Measurements from ENCODE around the gene NAA10. TPM values are rescaled to one million over a fixed set of nuclear protein-coding genes. Genes with fewer than 3 reads are reported as not detected.

The NAA10 gene
- total and polyA plus RNA-seq, 2 of the 13 experiments (the other 11 are each of a cell fraction or from before 2014, with no cell fraction given), result 49.2 to 51.7 TPM

DNA sequence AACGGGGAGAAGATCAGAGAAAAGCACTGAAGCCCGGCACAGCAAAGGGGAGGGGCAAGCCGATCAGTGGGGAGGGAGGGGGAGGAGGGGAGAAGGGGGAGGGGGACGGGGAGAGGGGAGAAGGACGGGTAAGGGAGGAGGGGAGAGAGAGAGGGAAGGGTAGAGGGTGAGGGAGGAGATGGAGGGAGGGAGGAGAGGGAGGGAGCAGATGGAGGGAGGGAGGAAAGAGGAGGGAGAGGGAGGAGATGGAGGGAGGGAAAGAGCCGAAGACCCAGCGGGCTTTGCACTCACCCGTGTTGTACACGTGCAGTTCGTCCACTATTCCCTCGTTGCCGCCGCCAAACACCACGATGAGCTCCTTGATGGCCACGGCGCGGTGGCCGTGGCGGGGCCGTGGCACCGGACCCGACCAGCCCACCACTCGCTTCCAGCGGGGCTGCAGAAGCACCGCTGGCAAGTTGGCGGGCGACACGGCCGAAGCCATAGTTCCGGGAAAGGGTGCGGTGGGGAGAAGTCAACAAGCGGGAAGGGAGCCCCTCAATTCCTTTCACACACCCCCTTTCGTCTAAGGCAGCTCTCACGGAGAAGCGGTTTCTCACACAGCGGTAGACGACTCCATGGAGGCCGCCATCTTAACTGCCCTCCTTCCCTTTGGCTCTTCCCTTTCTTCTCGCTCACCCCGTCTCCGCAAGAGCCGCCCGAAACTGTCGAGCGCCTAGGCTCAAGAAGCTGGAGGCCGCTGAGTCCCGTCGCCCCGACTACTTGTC, 35.7 kb upstream of the NAA10 start (continued):
- TF ChIP-seq, protein P1, sequence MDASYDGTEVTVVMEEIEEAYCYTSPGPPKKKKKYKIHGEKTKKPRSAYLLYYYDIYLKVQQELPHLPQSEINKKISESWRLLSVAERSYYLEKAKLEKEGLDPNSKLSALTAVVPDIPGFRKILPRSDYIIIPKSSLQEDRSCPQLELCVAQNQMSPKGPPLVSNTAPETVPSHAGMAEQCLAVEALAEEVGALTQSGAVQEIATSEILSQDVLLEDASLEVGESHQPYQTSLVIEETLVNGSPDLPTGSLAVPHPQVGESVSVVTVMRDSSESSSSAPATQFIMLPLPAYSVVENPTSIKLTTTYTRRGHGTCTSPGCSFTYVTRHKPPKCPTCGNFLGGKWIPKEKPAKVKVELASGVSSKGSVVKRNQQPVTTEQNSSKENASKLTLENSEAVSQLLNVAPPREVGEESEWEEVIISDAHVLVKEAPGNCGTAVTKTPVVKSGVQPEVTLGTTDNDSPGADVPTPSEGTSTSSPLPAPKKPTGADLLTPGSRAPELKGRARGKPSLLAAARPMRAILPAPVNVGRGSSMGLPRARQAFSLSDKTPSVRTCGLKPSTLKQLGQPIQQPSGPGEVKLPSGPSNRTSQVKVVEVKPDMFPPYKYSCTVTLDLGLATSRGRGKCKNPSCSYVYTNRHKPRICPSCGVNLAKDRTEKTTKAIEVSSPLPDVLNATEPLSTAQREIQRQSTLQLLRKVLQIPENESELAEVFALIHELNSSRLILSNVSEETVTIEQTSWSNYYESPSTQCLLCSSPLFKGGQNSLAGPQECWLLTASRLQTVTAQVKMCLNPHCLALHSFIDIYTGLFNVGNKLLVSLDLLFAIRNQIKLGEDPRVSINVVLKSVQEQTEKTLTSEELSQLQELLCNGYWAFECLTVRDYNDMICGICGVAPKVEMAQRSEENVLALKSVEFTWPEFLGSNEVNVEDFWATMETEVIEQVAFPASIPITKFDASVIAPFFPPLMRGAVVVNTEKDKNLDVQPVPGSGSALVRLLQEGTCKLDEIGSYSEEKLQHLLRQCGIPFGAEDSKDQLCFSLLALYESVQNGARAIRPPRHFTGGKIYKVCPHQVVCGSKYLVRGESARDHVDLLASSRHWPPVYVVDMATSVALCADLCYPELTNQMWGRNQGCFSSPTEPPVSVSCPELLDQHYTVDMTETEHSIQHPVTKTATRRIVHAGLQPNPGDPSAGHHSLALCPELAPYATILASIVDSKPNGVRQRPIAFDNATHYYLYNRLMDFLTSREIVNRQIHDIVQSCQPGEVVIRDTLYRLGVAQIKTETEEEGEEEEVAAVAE (CRISPR knock-in tag; IDR thresholded peaks at IDR 0.05; ENCODE audit: borderline replicate concordance), result 0 out of 2 replicates have a peak, but pooled peaks have one; percentile 17
- TF ChIP-seq AGO2 (optimal IDR thresholded peaks at IDR 0.05; ENCODE audit: low read depth, low read length), result peak; percentile 12
- peak; percentile 55; the same call in 1 of the 2 replicates for TF ChIP-seq MAZ (IDR thresholded peaks at IDR 0.05; ENCODE audit: borderline replicate concordance, low read depth, low read length)
- TF ChIP-seq MAZ (CRISPR knock-in tag; IDR thresholded peaks at IDR 0.05; ENCODE audit: low read depth), result no peak
- TF ChIP-seq, protein P2, sequence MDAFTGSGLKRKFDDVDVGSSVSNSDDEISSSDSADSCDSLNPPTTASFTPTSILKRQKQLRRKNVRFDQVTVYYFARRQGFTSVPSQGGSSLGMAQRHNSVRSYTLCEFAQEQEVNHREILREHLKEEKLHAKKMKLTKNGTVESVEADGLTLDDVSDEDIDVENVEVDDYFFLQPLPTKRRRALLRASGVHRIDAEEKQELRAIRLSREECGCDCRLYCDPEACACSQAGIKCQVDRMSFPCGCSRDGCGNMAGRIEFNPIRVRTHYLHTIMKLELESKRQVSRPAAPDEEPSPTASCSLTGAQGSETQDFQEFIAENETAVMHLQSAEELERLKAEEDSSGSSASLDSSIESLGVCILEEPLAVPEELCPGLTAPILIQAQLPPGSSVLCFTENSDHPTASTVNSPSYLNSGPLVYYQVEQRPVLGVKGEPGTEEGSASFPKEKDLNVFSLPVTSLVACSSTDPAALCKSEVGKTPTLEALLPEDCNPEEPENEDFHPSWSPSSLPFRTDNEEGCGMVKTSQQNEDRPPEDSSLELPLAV (CRISPR knock-in tag; conservative IDR thresholded peaks at IDR 0.05; ENCODE audit: low read depth), result no peak
- TF ChIP-seq ZNF746 (CRISPR knock-in tag; IDR thresholded peaks at IDR 0.05), result peak; percentile 83; the same call in 1 of the 2 replicates
- 0 out of 2 replicates have a peak, but pooled peaks have one; percentile 12 for TF ChIP-seq RBFOX2 (IDR thresholded peaks at IDR 0.05; ENCODE audit: low read depth, low read length)
- TF ChIP-seq SYNCRIP (IDR thresholded peaks at IDR 0.05; ENCODE audit: insufficient read depth, low read depth, low read length), result no peak
- TF ChIP-seq ZNF33B (CRISPR knock-in tag; IDR thresholded peaks at IDR 0.05), result 0 out of 2 replicates have a peak, but pooled peaks have one; percentile 34
- TF ChIP-seq, protein P3, sequence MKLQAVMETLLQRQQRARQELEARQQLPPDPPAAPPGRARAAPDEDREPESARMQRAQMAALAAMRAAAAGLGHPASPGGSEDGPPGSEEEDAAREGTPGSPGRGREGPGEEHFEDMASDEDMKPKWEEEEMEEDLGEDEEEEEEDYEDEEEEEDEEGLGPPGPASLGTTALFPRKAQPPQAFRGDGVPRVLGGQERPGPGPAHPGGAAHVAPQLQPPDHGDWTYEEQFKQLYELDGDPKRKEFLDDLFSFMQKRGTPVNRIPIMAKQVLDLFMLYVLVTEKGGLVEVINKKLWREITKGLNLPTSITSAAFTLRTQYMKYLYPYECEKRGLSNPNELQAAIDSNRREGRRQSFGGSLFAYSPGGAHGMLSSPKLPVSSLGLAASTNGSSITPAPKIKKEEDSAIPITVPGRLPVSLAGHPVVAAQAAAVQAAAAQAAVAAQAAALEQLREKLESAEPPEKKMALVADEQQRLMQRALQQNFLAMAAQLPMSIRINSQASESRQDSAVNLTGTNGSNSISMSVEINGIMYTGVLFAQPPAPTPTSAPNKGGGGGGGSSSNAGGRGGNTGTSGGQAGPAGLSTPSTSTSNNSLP (IDR thresholded peaks at IDR 0.05; ENCODE audit: low read depth, low read length), result no peak
- no peak for TF ChIP-seq ADNP (CRISPR knock-in tag; IDR thresholded peaks at IDR 0.05)
- no peak for TF ChIP-seq ZNF124 (CRISPR knock-in tag; IDR thresholded peaks at IDR 0.05)
- TF ChIP-seq NR3C1 (CRISPR knock-in tag; IDR thresholded peaks at IDR 0.05), result no peak
- TF ChIP-seq ISL2 (CRISPR knock-in tag; IDR thresholded peaks at IDR 0.05), result no peak
- peak; percentile 94 for TF ChIP-seq YY1 (IDR thresholded peaks at IDR 0.05; ENCODE audit: insufficient read depth, insufficient replicate concordance, low read depth, low read length)
- TF ChIP-seq ELF3 (CRISPR knock-in tag; IDR thresholded peaks at IDR 0.05), result 0 out of 2 replicates have a peak, but pooled peaks have one; percentile 4
- 0 out of 2 replicates have a peak, but pooled peaks have one; percentile 27 for TF ChIP-seq CREM (IDR thresholded peaks at IDR 0.05)
- TF ChIP-seq CREM (CRISPR knock-in tag; IDR thresholded peaks at IDR 0.05), result no peak
- TF ChIP-seq, protein P4, sequence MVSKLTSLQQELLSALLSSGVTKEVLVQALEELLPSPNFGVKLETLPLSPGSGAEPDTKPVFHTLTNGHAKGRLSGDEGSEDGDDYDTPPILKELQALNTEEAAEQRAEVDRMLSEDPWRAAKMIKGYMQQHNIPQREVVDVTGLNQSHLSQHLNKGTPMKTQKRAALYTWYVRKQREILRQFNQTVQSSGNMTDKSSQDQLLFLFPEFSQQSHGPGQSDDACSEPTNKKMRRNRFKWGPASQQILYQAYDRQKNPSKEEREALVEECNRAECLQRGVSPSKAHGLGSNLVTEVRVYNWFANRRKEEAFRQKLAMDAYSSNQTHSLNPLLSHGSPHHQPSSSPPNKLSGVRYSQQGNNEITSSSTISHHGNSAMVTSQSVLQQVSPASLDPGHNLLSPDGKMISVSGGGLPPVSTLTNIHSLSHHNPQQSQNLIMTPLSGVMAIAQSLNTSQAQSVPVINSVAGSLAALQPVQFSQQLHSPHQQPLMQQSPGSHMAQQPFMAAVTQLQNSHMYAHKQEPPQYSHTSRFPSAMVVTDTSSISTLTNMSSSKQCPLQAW (CRISPR knock-in tag; IDR thresholded peaks at IDR 0.05), result peak; percentile 26; the same call in 1 of the 2 replicates
- 0 out of 2 replicates have a peak, but pooled peaks have one; percentile 32 for TF ChIP-seq ZNF816 (CRISPR knock-in tag; IDR thresholded peaks at IDR 0.05; ENCODE audit: borderline replicate concordance)
